Trophoblast cell (in vitro differentiated cells and primary cell): Measurements from ENCODE around the gene ASAP2.

ENCODE experiments used
- DNase-seq, 2 donors: peaks; one replicate each; pipeline ENCODE4 v3.0.0-alpha.2; 2016
- H2AFZ ChIP-seq: 2 replicates; pipeline ENCODE4 v1.6.1; 2013; ENCODE audit warnings: low read length, moderate library complexity, mild to moderate bottlenecking; ENCODE audit not compliant: insufficient read depth, poor library complexity
- H2AK5ac ChIP-seq: 2 replicates; pipeline ENCODE4 v1.6.1; 2013; ENCODE audit warnings: mild to moderate bottlenecking, low read length
- H2BK120ac ChIP-seq: 2 replicates; pipeline ENCODE4 v1.6.1; 2013; ENCODE audit warnings: low read length, mild to moderate bottlenecking, moderate library complexity; ENCODE audit not compliant: insufficient read depth, poor library complexity
- H2BK12ac ChIP-seq: 2 replicates; pipeline ENCODE4 v1.6.1; 2013; ENCODE audit warnings: mild to moderate bottlenecking, low read length, moderate library complexity
- H2BK5ac ChIP-seq: 2 replicates; pipeline ENCODE4 v1.6.1; 2013; ENCODE audit warnings: low read length, low read depth, moderate library complexity, mild to moderate bottlenecking; ENCODE audit not compliant: poor library complexity
- H3K14ac ChIP-seq: 2 replicates; pipeline ENCODE4 v1.6.1; 2013; ENCODE audit warnings: mild to moderate bottlenecking, low read length
- H3K18ac ChIP-seq: 2 replicates; pipeline ENCODE4 v1.6.1; 2013; ENCODE audit warnings: mild to moderate bottlenecking, low read length
- H3K23ac ChIP-seq: 2 replicates; pipeline ENCODE4 v1.6.1; 2013; ENCODE audit warnings: low read length
- H3K27ac ChIP-seq: 2 replicates; pipeline ENCODE4 v1.5.1; 2013; ENCODE audit warnings: low read depth, mild to moderate bottlenecking, inconsistent platforms, low read length, moderate library complexity
- H3K27me3 ChIP-seq: 2 replicates; pipeline ENCODE4 v1.6.1; 2013; ENCODE audit warnings: inconsistent platforms, mild to moderate bottlenecking, low read length, moderate library complexity; ENCODE audit not compliant: insufficient read depth
- H3K36me3 ChIP-seq, 2 experiments: 1 replicate in 1 of 2; 2 replicates in 1 of 2; pipeline ENCODE4 v1.6.1; 2013; ENCODE audit warnings: low read length in 2 of 2, mild to moderate bottlenecking in 2 of 2, moderate library complexity in 1 of 2; ENCODE audit not compliant: insufficient read depth in 2 of 2, control insufficient read depth in 1 of 2
- H3K4ac ChIP-seq: 2 replicates; pipeline ENCODE4 v1.6.1; 2013; ENCODE audit warnings: low read depth, mild to moderate bottlenecking, low read length, moderate library complexity
- H3K4me1 ChIP-seq, 2 experiments: 1 replicate in 1 of 2; 2 replicates in 1 of 2; pipeline ENCODE4 v1.6.1; 2013; ENCODE audit warnings: low read length in 2 of 2, mild to moderate bottlenecking in 2 of 2, moderate library complexity in 1 of 2; ENCODE audit not compliant: insufficient read depth in 2 of 2, control insufficient read depth in 1 of 2
- H3K4me2 ChIP-seq: 2 replicates; pipeline ENCODE4 v1.6.1; 2013; ENCODE audit warnings: inconsistent platforms, mild to moderate bottlenecking, low read length, moderate library complexity
- H3K4me3 ChIP-seq: 2 replicates; pipeline ENCODE4 v1.5.1; 2013; ENCODE audit warnings: mild to moderate bottlenecking, low read depth, low read length, inconsistent platforms
- H3K79me1 ChIP-seq: one replicate; pipeline ENCODE4 v1.6.1; 2013; ENCODE audit warnings: low read length
- H3K79me2 ChIP-seq: 2 replicates; pipeline ENCODE4 v1.6.1; 2013; ENCODE audit warnings: low read length, mild to moderate bottlenecking; ENCODE audit not compliant: control insufficient read depth, insufficient read depth, poor library complexity
- H3K9ac ChIP-seq: 2 replicates; pipeline ENCODE4 v1.6.1; 2013; ENCODE audit warnings: mild to moderate bottlenecking, low read length
- H3K9me3 ChIP-seq: 2 replicates; pipeline ENCODE4 v1.6.1; 2013; ENCODE audit warnings: low read depth, mild to moderate bottlenecking, control low read depth, inconsistent platforms, low read length; ENCODE audit not compliant: insufficient read depth
- H4K12ac ChIP-seq: 2 replicates; pipeline ENCODE4 v1.6.1; 2013; ENCODE audit warnings: low read depth, mild to moderate bottlenecking, low read length, moderate library complexity
- H4K8ac ChIP-seq: 2 replicates; pipeline ENCODE4 v1.6.1; 2013; ENCODE audit warnings: low read depth, mild to moderate bottlenecking, low read length, moderate library complexity
- H4K91ac ChIP-seq: one replicate; pipeline ENCODE4 v1.6.1; 2013; ENCODE audit warnings: low read depth, mild to moderate bottlenecking, low read length, moderate library complexity
- WGBS: extraction: QIAGEN DNeasy Blood & Tissue Kit; methylation state at CpG from one replicate; pipeline ENCODE4 v1.1.7; 2013; ENCODE audit warnings: missing lambda C conversion rate; ENCODE audit not compliant: insufficient read length, insufficient coverage; ENCODE audit errors: extremely low coverage; 5-methylcytosine and 5-hydroxymethylcytosine counted together

The ASAP2 gene

DNA sequence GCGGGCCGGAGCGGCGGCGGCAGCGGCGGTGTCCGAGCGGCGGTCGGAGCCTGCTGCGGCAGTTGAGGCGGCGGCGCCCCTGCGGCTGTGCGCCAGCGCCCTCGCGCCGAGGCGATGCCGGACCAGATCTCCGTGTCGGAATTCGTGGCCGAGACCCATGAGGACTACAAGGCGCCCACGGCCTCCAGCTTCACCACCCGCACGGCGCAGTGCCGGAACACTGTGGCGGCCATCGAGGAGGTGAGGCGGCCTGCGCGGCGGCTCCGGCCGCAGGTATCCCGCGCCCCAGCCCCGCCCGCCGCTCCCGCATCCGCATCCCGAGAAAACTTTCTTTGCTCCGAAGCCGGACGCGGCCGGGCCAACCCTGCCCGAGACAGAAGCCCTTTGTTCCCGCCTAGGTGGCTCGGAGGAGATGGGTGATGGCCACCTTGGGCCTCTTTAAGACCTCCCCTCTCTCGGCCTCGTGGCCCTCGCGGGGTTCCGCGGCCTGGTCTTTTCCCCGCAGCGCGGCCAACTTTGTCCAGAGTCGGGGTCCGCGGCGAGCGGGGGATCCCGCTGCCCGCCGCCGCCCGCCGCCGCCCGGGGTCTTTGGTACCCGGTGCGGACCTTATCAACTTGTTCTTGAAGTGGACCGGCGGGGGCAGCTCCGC, 504 bp downstream of the ASAP2 start:
- Histone ChIP-seq H3K4me2 (peak overlapping the region; percentile 84), H3K4me1 (peaks cover 4 to 5% of the 10 kb centered on the region in 2 experiments), H4K12ac (peak overlapping the region; percentile 1), H2BK120ac (peak overlapping the region; percentile 20), H4K8ac (peak overlapping the region; percentile 18), H3K36me3 (peaks cover 2 to 3% of the 10 kb centered on the region in 2 experiments), H3K4ac (peak overlapping the region; percentile 4), H3K14ac (peak overlapping the region; percentile 51), H3K9ac (peak overlapping the region; percentile 72), H2BK12ac (peak overlapping the region; percentile 2), H3K27me3 (peaks cover 2% of the 10 kb centered on the region), H3K4me3 (peak overlapping the region; percentile 94), H3K18ac (peak overlapping the region; percentile 47), H3K9me3 (no peaks in the 10 kb centered on the region), H2AK5ac (no peak overlapping the region), H3K27ac (peak overlapping the region; percentile 73), H4K91ac (peak overlapping the region; percentile 75), H3K79me1 (peaks cover 17% of the 10 kb centered on the region), H2AFZ (peak overlapping the region; percentile 41), H3K23ac (no peak overlapping the region), H3K79me2 (peaks cover 14% of the 10 kb centered on the region), H2BK5ac (peak overlapping the region; percentile 24)
- WGBS = no CpG with 5 or more reads among the region's 84 CpGs
- peak in 1 of 2 donors; percentile 51 for DNase-seq

DNA sequence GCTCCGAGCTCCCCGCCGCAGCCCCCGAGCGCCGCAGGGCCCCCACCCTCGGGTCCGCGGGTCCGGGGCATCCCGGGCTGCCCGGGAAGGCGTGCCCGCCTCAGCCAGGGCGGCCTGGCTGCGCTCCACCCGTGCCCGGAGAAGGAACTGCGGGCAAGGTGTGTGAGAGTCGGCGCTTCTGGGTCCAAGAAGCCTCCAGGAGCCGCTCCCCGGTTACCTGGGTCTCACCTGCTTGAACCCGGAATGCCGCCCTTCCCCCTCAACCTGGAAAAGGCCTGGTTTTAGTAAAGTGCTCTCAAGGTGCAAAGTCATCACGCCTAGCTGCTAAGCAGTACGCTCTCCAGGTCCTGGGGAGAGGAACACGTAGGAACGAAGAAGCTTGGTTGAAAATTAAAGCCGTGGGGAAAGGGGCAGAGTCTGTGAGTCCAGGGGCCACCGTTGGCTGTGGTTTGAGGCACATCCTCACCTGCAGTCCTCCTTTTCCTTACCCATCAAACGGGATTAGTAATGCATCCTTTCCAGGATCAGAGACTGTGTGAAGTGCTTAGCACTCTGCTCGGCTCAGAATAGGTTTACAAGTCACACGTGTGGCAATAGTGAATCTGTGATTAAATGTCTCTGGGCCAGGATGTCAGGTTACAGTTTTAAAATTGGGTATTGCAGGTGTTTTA, 1.2 kb downstream of the ASAP2 start:
- H3K79me1 ChIP-seq = peaks cover 17% of the 10 kb centered on the region
- H3K14ac ChIP-seq = peak overlapping the region; percentile 51
- no CpG with 5 or more reads among the region's 34 CpGs for WGBS
- peak overlapping the region; percentile 94 for H3K4me3 ChIP-seq
- H4K8ac ChIP-seq = peak overlapping the region; percentile 18
- H3K23ac ChIP-seq = no peak overlapping the region
- H3K9ac ChIP-seq = peak overlapping the region; percentile 72
- H3K36me3 ChIP-seq = peaks cover 2 to 9% of the 10 kb centered on the region in 2 experiments
- H3K4me2 ChIP-seq = peak overlapping the region; percentile 84
- H3K4ac ChIP-seq = peak overlapping the region; percentile 80
- DNase-seq = peak in 1 of 2 donors; percentile 13
- H3K4me1 ChIP-seq = peaks cover 5 to 7% of the 10 kb centered on the region in 2 experiments
- no peak overlapping the region for H4K12ac ChIP-seq
- H2BK5ac ChIP-seq = no peak overlapping the region
- peak overlapping the region; percentile 75 for H4K91ac ChIP-seq
- no peaks in the 10 kb centered on the region for H3K9me3 ChIP-seq
- H3K79me2 ChIP-seq = peaks cover 14% of the 10 kb centered on the region
- H2BK120ac ChIP-seq = no peak overlapping the region
- no peak overlapping the region for H2BK12ac ChIP-seq
- H3K27ac ChIP-seq = no peak overlapping the region
- peaks cover 2% of the 10 kb centered on the region for H3K27me3 ChIP-seq
- no peak overlapping the region for H2AK5ac ChIP-seq
- no peak overlapping the region for H2AFZ ChIP-seq
- H3K18ac ChIP-seq = peak overlapping the region; percentile 47

DNA sequence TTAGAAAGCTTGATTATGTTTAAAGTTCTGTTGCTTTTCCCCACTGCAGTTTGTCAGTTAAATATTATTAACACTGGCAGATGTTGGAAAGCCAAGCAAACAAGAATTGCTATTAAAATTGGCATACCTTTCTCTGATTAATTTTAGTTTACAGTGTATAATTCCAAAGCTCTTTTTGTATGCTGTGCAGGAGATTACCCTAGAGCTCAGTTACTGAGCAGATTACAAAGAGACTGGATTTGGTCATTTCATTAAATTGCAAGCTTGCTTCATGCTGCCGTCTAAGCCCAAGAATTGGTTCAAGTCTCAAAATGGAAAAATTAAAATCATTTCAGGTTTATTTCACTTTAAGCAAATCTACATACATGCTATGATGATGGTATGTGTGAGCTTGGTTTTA, 2.3 kb downstream of the ASAP2 start:
- Histone ChIP-seq H3K79me2 (peaks cover 14% of the 10 kb centered on the region), H3K27ac (no peak overlapping the region), H3K14ac (no peak overlapping the region), H3K4ac (no peak overlapping the region), H3K18ac (no peak overlapping the region), H3K36me3 (peaks cover 2 to 9% of the 10 kb centered on the region in 2 experiments), H2AFZ (no peak overlapping the region), H3K9ac (no peak overlapping the region), H4K12ac (no peak overlapping the region), H2BK120ac (no peak overlapping the region), H3K79me1 (peaks cover 16% of the 10 kb centered on the region), H3K4me1 (peaks cover 5 to 7% of the 10 kb centered on the region in 2 experiments), H2BK5ac (no peak overlapping the region), H3K27me3 (peaks cover 2% of the 10 kb centered on the region), H4K91ac (no peak overlapping the region), H3K9me3 (no peaks in the 10 kb centered on the region), H3K4me2 (peak overlapping the region; percentile 45), H4K8ac (no peak overlapping the region), H3K23ac (no peak overlapping the region), H2AK5ac (no peak overlapping the region), H3K4me3 (no peak overlapping the region), H2BK12ac (no peak overlapping the region)
- WGBS = no CpG with 5 or more reads among the region's 1 CpG
- no peak for DNase-seq

DNA sequence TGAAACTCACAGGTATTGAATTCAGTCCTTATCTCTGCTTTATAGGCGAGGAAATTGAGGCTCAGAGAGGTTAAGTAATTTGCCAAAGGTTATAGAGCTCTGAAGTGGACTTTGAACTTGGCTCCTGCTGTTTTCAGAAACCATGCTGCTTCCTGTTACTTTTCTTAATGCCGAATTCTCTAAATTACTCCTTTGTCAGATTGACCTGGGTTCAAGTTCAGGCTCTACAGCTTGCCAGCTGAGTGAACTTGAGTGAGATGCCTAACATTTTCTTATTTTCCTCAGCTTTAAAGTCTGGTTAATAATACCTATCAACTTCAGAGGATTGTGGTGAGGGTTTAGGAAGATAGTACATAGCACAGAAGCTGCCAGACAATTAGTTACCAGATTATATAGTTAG, 3.4 kb downstream of the ASAP2 start:
- H3K14ac ChIP-seq = no peak overlapping the region
- H3K23ac ChIP-seq = no peak overlapping the region
- no peak overlapping the region for H3K27ac ChIP-seq
- H3K4ac ChIP-seq = no peak overlapping the region
- peaks cover 5 to 7% of the 10 kb centered on the region in 2 experiments for H3K4me1 ChIP-seq
- no peak overlapping the region for H4K91ac ChIP-seq
- no peak overlapping the region for H2AK5ac ChIP-seq
- H2BK5ac ChIP-seq = no peak overlapping the region
- no peak overlapping the region for H3K9ac ChIP-seq
- no peak for DNase-seq
- H3K79me2 ChIP-seq = peaks cover 14% of the 10 kb centered on the region
- peaks cover 16% of the 10 kb centered on the region for H3K79me1 ChIP-seq
- H2AFZ ChIP-seq = no peak overlapping the region
- H2BK120ac ChIP-seq = no peak overlapping the region
- WGBS = no CpG with 5 or more reads among the region's 2 CpGs
- no peak overlapping the region for H4K12ac ChIP-seq
- no peak overlapping the region for H2BK12ac ChIP-seq
- no peak overlapping the region for H3K4me2 ChIP-seq
- no peaks in the 10 kb centered on the region for H3K9me3 ChIP-seq
- H4K8ac ChIP-seq = no peak overlapping the region
- peaks cover 2% of the 10 kb centered on the region for H3K27me3 ChIP-seq
- peaks cover 2 to 9% of the 10 kb centered on the region in 2 experiments for H3K36me3 ChIP-seq
- no peak overlapping the region for H3K18ac ChIP-seq
- H3K4me3 ChIP-seq = no peak overlapping the region
